SK-N-SH (cell line): ENCODE results near the gene B4GALNT4. TPM values are rescaled to one million over a fixed set of nuclear protein-coding genes. Genes with fewer than 3 reads are reported as not detected.

Experiments used
- CTCF ChIA-PET: fragments of 300-600, 350-600 bp; formaldehyde crosslinking; extraction: SDS; loops from one replicate; lab custom pipeline; 2021; lab: Yijun Ruan, JAX
- POLR2A ChIA-PET: fragments of 350-600 bp; sonication (Branson Sonifier 250); formaldehyde crosslinking; extraction: SDS; loops from one replicate; lab custom pipeline; 2020; ENCODE audit warnings: antibody characterized with exemption, inconsistent platforms; lab: Yijun Ruan, JAX
- DNase-seq: peaks from one replicate; pipeline ENCODE4 v3.0.0; 2012
- H2AFZ ChIP-seq: fragments of 200-600 bp; sonication (generic); 2 replicates; pipeline ENCODE4 v1.8.1; 2016; ENCODE audit warnings: antibody characterized with exemption, mild to moderate bottlenecking, low read depth
- H3F3A ChIP-seq: fragments of 200-600 bp; sonication (generic); replicated peaks from 2 replicates; pipeline ENCODE3; 2016; ENCODE audit warnings: antibody characterized with exemption, mild to moderate bottlenecking; ENCODE audit not compliant: insufficient read depth
- H3K27ac ChIP-seq, 2 experiments: fragments of 200-500 bp in 1 of 2; fragments of 200-600 bp in 1 of 2; sonication (Bioruptor generic) in 1 of 2; sonication (generic), shearing (Covaris generic) in 1 of 2; 2 replicates each; pipeline versions ENCODE4 v1.5.1 to v1.6.1; 2014 to 2016; ENCODE audit warnings: low read depth in 2 of 2, inconsistent platforms in 1 of 2, low read length in 1 of 2, mild to moderate bottlenecking in 1 of 2, mixed read lengths in 1 of 2
- H3K27me3 ChIP-seq: fragments of 200-600 bp; sonication (generic), shearing (Covaris generic); 2 replicates; pipeline ENCODE4 v1.6.1; 2016; ENCODE audit warnings: mixed run types; ENCODE audit not compliant: insufficient read depth
- H3K36me3 ChIP-seq, 2 experiments: fragments of 200-500 bp in 1 of 2; fragments of 200-600 bp in 1 of 2; sonication (Bioruptor generic) in 1 of 2; sonication (generic) in 1 of 2; replicated peaks in 1 of 2; 2 replicates each; pipeline versions ENCODE3 to v1.5.1; 2014 to 2016; ENCODE audit warnings: low read length in 1 of 2, mild to moderate bottlenecking in 1 of 2; ENCODE audit not compliant: insufficient read depth in 2 of 2, control insufficient read depth in 1 of 2
- H3K4me1 ChIP-seq, 2 experiments: fragments of 200-500 bp in 1 of 2; fragments of 200-600 bp in 1 of 2; sonication (Bioruptor generic) in 1 of 2; sonication (generic), shearing (Covaris generic) in 1 of 2; 2 replicates each; pipeline versions ENCODE4 v1.5.1 to v1.6.1; 2014 to 2016; ENCODE audit warnings: low read depth in 1 of 2, low read length in 1 of 2, mixed run types in 1 of 2; ENCODE audit not compliant: insufficient read depth in 2 of 2, control insufficient read depth in 1 of 2
- H3K4me2 ChIP-seq: fragments of 200-600 bp; sonication (generic), shearing (Covaris generic); 2 replicates; pipeline ENCODE4 v1.6.1; 2017; ENCODE audit warnings: mixed run types
- H3K4me3 ChIP-seq, 2 experiments: fragments of 200-500 bp in 1 of 2; fragments of 200-600 bp in 1 of 2; sonication (Bioruptor generic) in 1 of 2; sonication (generic), shearing (Covaris generic) in 1 of 2; 2 replicates each; pipeline versions ENCODE4 v1.5.1 to v1.8.1; 2014 to 2016; ENCODE audit warnings: low read depth in 2 of 2, inconsistent platforms in 1 of 2, low read length in 1 of 2, mild to moderate bottlenecking in 1 of 2, mixed read lengths in 1 of 2, moderate library complexity in 1 of 2
- H3K79me2 ChIP-seq: fragments of 200-600 bp; sonication (generic); 2 replicates; pipeline ENCODE4 v1.8.1; 2017; ENCODE audit warnings: mild to moderate bottlenecking; ENCODE audit not compliant: insufficient read depth
- H3K9ac ChIP-seq: fragments of 200-600 bp; sonication (generic); 2 replicates; pipeline ENCODE4 v1.6.1; 2017; ENCODE audit warnings: mixed run types
- H3K9me2 ChIP-seq: fragments of 200-600 bp; sonication (generic); 2 replicates; pipeline ENCODE4 v1.6.1; 2017; ENCODE audit warnings: mixed run types
- H3K9me3 ChIP-seq: fragments of 200-600 bp; sonication (generic); 2 replicates; pipeline ENCODE4 v1.6.1; 2017; ENCODE audit warnings: mixed run types, mild to moderate bottlenecking, moderate library complexity
- H4K20me1 ChIP-seq: fragments of 200-600 bp; sonication (generic); 2 replicates; pipeline ENCODE4 v1.6.1; 2017; ENCODE audit warnings: mild to moderate bottlenecking, mixed run types; ENCODE audit not compliant: insufficient read depth
- GATA2 ChIP-seq: sonication (generic); formaldehyde crosslinking; IDR thresholded peaks from 2 replicates; pipeline ENCODE4 v1.5.0; 2020; ENCODE audit warnings: mild to moderate bottlenecking, missing genetic modification reagents
- MXI1 ChIP-seq: IDR thresholded peaks from 2 replicates; pipeline ENCODE4 v1.6.1; 2012; ENCODE audit warnings: mild to moderate bottlenecking, low read depth, low read length, improper control_type of control experiment
- NFIC ChIP-seq: IDR thresholded peaks from 2 replicates; pipeline ENCODE4 v1.4.0; 2012; ENCODE audit warnings: borderline replicate concordance
- NRF1 ChIP-seq: IDR thresholded peaks from 2 replicates; pipeline ENCODE4 v1.6.1; 2012; ENCODE audit warnings: low read depth, mild to moderate bottlenecking, low read length
- RCOR1 ChIP-seq: fragments of 150-350 bp; IDR thresholded peaks from 2 replicates; pipeline ENCODE4 v1.6.1; 2017; ENCODE audit warnings: antibody characterized with exemption, low read length
- SIN3A ChIP-seq: IDR thresholded peaks from 2 replicates; pipeline ENCODE4 v1.6.1; 2012; ENCODE audit warnings: low read depth, mild to moderate bottlenecking, low read length, moderate library complexity, borderline replicate concordance
- WGBS: methylation state at CpG from one replicate; pipeline ENCODE4 v1.1.6; 2017; ENCODE audit warnings: low lambda C conversion rate; 5-methylcytosine and 5-hydroxymethylcytosine counted together
- polyA plus RNA-seq, 3 experiments: library from polyadenylated mRNA; depleted of rRNA; stranded (reverse); fragments of >200 nt; gene quantifications; 2 replicates each; pipeline ENCODE4 v1.2.3, GENCODE V29; 2012
- TF ChIP-seq, protein P1 (sequence below): IDR thresholded peaks from 2 replicates; pipeline ENCODE4 v1.4.0; 2012; ENCODE audit warnings: low read depth, borderline replicate concordance

The B4GALNT4 gene
- polyA plus RNA-seq, 1 of the 3 experiments (the other 2 are of a cell fraction), result 66.7 TPM

GRCh38 chr11:372809-373715, 3.8 kb downstream of the B4GALNT4 start:
- POLR2A ChIA-PET, result no interaction called here

GRCh38 chr11:373716-374551, 4.6 kb downstream of the B4GALNT4 start:
- H3K4me3 ChIP-seq, result no peak overlapping the region
- no peaks in the 10 kb centered on the region for H3K9me3 ChIP-seq
- H4K20me1 ChIP-seq, result no peaks in the 10 kb centered on the region
- no peaks in the 10 kb centered on the region for H3K27me3 ChIP-seq
- no peak for DNase-seq
- ChIA-PET POLR2A (no interaction called here), CTCF (no interaction called here)
- no peak overlapping the region for H3K4me2 ChIP-seq
- H3K4me1 ChIP-seq, result peaks cover 0 to 15% of the 10 kb centered on the region in 2 experiments; a peak in 1 of 4 replicates
- over 99% methylated on average over 18 of the region's 23 CpGs for WGBS
- no peak for TF ChIP-seq SIN3A
- no peak for TF ChIP-seq NRF1
- no peaks in the 10 kb centered on the region for H3K79me2 ChIP-seq
- H3K27ac ChIP-seq, result no peak overlapping the region; a peak in 1 of 4 replicates
- no peak overlapping the region for H3K9ac ChIP-seq
- no peak overlapping the region for H2AFZ ChIP-seq
- no peaks in the 10 kb centered on the region for H3K9me2 ChIP-seq
- H3K36me3 ChIP-seq, result peaks cover 0 to 13% of the 10 kb centered on the region in 2 experiments
- no peaks in the 10 kb centered on the region for H3F3A ChIP-seq

More at GRCh38 chr11:372809-373715, 3.8 kb downstream of the B4GALNT4 start:
- Histone ChIP-seq H3K4me3 (no peak overlapping the region), H3K9ac (no peak overlapping the region), H3K27me3 (no peaks in the 10 kb centered on the region), H3F3A (peaks cover 6% of the 10 kb centered on the region), H3K79me2 (no peaks in the 10 kb centered on the region), H2AFZ (no peak overlapping the region), H3K4me1 (peaks cover 0 to 22% of the 10 kb centered on the region in 2 experiments; a peak in 1 of 4 replicates), H3K4me2 (no peak overlapping the region), H3K36me3 (peaks cover 0 to 13% of the 10 kb centered on the region in 2 experiments), H3K9me2 (no peaks in the 10 kb centered on the region), H3K27ac (no peak overlapping the region), H3K9me3 (no peaks in the 10 kb centered on the region), H4K20me1 (no peaks in the 10 kb centered on the region)
- CTCF ChIA-PET, result no interaction called here
- DNase-seq, result no peak
- no peak for TF ChIP-seq GATA2
- TF ChIP-seq, protein P1, sequence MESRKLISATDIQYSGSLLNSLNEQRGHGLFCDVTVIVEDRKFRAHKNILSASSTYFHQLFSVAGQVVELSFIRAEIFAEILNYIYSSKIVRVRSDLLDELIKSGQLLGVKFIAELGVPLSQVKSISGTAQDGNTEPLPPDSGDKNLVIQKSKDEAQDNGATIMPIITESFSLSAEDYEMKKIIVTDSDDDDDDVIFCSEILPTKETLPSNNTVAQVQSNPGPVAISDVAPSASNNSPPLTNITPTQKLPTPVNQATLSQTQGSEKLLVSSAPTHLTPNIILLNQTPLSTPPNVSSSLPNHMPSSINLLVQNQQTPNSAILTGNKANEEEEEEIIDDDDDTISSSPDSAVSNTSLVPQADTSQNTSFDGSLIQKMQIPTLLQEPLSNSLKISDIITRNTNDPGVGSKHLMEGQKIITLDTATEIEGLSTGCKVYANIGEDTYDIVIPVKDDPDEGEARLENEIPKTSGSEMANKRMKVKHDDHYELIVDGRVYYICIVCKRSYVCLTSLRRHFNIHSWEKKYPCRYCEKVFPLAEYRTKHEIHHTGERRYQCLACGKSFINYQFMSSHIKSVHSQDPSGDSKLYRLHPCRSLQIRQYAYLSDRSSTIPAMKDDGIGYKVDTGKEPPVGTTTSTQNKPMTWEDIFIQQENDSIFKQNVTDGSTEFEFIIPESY, result no peak
- TF ChIP-seq NFIC, result no peak
- no peak for TF ChIP-seq MXI1
- TF ChIP-seq RCOR1, result no peak
- WGBS, result 96% methylated on average over 21 of the region's 41 CpGs
